HG02642 (cell line): ENCODE data around the gene SLC35A3.
"Not testable (repeated sequence)": the region's sequence is repeated elsewhere in the genome, so short reads cannot be mapped to it uniquely, and the experiment has no call there.

Experiments
- ATAC-seq: cut with Tn5 transposase; IDR thresholded peaks from one replicate; pipeline ENCODE4 v1.9.1; 2021; ENCODE audit warnings: mild to moderate bottlenecking; ENCODE audit not compliant: unreplicated experiment, poor library complexity

Gene SLC35A3

DNA sequence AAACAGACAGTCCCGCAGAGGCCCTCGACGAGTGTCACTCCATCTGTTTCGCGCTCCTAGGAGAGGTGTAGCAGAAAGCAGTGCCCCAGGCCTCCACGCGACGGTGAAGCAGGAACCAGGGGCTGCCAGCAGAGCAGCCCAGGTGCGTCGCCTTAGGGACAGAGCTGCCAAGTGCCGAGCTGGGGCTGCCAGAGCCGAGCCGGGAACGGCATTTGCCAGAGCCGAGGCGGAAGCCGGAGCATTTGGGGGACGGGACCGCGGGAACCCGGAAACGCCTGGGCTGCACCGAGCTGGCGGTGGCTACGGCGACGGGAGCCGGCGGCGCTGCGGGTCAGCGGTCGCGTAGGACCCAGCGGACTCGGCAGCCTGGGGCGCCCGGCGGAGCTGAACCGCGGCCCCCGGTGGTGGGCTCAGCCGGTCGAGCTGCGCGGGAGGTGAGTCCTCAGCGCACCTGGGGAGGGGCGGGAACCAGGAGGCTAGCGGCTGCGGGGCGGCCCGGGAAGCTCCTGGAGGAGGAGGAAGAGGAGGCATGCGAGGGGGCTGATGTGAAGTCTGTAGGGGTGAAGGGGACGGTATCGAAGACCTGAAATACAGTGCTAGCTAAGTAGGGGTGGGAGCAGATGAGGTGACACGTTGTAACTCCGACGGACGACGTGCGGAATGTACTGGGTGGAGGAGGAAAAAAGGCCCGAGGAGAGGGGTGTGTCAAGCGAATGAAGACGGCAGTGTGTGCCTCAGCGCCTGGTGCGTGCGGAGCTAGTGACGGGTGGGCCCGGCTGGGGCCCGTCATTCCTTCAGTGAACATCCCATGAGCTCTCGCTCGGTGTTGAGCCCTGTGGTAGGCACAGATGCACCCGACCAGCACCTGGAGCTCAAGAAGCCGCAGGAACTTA is at the start of gene SLC35A3:
Gene SLC35A3, plus strand, starts transcription at position 268 of the 893 bp plus-strand sequence. CDS start 23,559 bp downstream, outside the sequence.
- ATAC-seq, result peak; percentile 95

DNA sequence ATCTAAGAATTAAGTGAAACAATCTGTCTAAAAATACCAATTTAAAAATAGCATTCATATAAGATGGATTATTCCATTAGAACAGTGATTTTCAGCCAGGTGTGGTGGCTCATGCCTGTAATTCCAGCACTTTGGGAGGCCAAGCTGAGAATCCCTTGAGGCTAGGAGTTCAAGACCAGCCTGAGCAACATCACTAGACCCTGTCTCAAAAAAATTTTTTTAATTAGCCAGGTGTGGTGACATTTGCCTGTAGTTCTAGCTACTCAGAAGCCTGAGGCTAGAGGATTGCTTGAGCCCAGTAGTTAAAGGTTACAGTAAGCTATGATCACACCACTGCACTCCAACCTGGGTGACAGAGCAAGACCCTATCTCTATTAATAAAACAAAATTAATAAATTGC is 35.0 kb upstream of the SLC35A3 start:
- ATAC-seq, result no peak

DNA sequence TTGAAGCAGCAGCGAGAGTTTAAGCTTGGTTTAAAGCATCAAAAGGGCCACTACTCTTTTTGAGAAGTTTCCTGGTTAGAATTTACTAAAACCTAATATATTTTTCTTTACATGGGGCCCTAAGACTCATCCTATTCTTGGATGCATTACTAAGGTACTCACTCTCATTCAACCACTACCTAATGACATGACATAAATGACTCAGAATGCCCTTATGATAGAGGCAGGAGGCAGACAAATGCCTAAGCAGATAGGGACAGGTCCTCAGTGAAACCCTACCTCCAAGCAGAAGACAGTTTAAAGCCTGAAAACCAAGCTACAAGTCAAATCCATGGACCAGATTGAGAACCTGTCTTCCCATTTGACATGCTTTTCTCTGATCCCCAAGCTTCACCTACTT is 34.3 kb upstream of the SLC35A3 start:
- no peak for ATAC-seq

DNA sequence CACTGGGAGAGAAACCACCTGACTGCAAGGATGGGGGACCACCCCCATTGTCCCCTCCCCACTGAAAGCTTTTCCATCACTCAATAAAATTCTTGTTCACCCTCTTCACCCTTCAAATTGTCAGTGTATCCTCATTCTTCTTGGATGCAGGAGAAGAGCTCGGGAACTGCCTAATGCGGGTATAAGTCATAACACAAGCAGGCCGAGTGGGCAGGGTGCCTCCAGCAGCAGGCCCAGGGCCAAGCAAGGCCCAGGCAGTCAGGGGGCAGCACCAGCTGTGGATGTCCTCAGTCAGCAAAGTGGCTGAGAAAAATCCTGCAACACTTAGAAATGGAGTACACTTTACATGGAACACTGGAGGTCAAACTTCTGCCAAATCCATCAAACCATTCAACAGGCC is 33.7 kb upstream of the SLC35A3 start:
- no peak for ATAC-seq

DNA sequence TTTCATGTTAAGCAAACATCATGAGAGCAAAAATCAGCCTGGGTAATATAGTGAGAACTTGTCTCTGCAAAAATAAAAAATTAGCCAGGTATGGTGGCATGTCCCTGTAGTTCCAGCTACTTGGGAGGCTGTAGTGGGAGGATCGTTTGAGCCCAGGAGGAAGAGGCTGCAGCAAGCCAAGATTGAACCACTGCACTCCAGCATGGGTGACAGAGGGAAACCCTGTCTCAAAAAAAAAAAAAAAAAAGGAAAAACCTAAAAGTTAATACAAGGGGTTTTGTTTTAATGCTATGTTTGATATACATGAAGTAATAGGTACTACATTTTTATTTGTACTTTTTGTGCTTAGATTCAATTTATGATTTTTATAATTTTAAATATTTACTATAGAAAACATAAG is 27.1 kb upstream of the SLC35A3 start:
- ATAC-seq, result no peak

DNA sequence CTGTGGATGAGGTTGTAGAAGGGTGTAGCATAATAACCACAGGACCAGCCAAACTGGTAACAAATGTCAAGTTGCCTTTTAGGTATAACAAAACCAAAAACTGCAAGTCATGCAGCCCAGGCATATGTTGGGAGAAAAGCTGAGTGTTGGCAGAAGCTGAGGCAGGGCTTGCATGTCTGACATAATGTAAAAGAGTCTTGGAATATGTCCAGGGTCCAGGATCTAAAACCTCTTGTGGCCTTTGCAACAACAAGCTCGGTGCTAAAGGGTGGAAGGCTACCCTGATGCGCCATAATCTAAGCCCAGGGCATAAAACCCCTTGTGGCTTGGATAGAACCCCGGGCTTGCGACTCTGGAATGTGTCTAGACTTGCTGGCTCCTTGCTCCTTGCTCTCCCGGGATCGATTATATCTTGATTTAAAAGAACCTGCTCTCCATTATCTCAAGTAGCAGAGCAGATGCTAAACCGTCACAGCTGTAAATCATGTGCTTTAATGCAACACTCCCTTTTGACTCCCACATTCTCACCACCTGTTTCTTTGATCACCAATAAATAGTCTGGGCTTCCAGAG is 26.5 kb upstream of the SLC35A3 start:
- ATAC-seq, result no peak

DNA sequence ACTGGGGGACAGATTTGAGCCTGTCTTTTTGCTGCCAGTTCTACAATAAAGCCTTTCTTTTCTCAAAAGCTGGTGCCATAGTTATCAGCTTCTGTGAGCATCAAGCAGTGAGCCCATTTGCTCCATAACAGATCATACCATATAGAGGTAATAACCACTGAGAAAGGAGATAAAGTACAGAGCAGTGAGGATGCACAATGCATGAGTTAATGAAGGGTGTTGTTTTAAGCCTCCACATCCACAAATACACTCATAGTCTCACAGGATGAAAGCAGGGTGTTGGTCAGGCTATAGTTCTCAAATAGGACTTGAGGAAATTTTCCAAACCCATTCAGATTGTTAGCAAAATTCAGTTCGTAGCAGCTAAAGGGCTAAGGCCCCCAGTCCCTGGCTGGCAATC is 25.6 kb upstream of the SLC35A3 start:
- ATAC-seq, result no peak

DNA sequence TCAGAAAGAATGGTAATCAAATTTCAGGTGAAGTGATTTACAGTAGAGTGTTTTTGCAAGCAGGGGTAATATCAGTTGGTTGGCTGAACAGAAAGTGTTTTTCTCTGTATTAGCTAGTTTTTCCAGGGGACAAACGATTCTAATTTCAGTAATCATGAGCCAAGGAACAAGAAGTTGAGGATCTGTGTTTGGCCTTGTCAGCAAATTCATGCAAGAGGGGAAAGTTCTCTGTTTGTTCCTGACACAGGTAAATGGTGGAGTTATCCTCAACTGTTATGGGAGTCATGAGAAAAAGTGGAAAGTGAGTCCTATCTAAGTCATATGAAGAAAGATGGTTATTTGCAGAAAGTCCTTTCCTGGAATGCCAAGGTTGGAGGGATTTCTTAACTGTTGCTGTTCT is 24.6 kb upstream of the SLC35A3 start:
- ATAC-seq, result no peak

DNA sequence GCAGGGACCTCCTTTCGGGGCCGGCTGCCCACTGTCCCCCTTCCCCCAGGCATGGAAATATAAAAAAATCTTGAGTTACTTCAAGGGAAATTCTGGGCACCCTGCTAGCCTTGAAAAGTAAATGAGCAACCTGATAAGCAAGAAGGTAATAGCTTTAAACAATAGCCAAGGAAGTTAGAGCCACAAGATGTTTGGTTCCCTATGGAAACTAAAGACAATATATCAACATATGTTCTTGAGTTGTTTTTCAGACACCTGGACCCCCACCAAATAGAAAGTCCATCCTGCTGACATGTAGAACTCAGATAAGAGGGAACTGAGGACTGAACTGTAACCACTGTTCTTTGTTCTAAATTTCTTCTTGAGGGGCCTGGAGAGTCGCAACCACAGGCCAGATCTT is 19.3 kb upstream of the SLC35A3 start:
- ATAC-seq, result no peak

DNA sequence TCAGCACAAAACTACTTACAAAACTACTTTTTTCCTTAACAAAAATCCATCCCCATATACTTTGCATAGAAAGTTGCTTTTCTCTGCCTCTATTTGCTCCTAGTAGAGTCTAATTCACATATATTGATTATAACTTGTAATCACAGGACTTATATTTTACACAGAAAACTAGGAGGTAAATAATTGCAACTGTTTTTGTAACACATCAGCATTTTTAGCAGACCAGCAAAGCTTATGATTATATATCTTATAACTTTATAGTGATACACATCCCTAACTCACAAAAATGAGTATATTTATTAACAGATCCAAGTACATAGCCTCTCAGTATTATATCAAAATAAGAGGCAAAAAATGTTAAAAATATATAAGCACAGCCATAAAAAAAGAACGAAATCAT is 17.3 kb upstream of the SLC35A3 start:
- no peak for ATAC-seq

DNA sequence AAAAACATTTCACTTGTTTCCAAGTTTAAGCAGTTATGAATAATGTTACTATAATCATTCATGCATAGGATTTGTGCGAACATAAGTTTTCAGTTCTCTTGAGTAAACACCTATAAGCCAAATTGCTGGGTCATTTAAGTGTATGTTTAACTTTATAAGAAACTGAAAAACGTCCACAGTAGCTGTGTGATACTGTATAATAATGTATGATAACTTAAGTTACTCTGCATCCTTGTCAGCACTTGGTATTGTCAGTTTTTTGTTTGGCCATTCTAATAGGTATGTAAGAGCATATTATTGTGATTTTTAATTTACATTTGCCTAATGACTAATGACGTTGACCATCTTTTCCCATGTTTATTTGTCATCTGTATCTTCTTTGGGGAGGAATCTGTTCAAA is 14.4 kb upstream of the SLC35A3 start:
- no peak for ATAC-seq

DNA sequence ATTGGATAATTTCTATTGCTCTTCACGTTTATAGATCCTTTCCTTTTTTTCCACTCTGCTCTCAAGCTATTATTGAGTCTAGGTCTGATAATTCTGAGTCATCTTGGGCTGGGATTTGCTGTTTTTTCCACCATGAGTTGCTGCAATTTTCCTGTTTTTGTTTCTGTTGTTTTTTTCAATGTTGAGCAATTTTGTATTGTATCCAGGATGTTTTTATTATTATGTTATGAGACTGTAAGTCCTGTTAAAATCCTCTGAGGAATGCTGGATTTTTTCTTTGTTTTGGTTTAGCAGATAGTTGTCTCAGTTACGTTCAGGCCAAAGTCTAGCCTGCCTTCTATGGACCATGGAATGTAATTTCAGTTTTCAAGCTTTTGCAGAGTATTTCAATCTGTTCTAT is 13.0 kb upstream of the SLC35A3 start:
- ATAC-seq, result no peak

DNA sequence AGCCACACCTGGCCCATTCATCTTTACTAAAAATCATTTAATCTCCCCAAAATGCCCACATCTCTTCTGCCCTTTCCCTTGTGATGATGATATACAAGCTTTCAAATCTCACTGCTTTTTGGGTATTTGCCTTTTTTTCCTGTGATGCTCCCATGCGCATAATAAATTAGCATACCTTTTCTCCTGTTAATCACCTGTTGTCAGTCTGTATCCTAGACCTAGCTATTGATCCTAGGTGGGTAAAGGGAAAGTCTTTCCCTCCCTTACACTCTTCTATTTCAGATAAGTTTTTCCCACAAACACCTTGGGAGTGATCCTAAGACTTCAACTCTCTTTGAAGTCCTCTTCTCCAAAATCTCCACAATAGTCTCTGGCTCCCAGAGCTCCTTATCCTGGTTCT is 12.0 kb upstream of the SLC35A3 start:
- no peak for ATAC-seq

DNA sequence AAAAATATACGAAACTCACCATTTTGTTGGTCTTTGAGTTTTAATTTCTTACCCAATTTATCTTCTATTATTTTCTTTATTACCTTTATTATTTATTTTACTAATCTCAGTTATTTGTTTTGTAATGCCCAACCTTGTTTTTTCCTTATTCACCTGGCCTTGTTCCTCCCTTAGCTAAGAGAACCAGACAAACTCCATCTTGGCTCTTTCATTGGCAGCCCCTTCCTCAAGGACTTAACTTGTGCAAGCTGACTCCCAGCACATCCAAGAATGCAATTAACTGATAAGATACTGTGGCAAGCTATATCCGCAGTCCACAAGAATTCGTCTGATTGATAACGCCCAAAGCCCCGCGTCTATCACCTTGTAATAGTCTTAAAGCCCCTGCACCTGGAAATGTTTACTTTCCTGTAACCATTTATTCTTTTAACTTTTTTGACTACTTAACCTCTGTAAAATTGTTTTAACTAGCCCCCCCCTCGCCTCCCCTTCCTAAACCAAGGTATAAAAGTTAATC is 10.5 kb upstream of the SLC35A3 start:
- not testable (repeated sequence) for ATAC-seq

DNA sequence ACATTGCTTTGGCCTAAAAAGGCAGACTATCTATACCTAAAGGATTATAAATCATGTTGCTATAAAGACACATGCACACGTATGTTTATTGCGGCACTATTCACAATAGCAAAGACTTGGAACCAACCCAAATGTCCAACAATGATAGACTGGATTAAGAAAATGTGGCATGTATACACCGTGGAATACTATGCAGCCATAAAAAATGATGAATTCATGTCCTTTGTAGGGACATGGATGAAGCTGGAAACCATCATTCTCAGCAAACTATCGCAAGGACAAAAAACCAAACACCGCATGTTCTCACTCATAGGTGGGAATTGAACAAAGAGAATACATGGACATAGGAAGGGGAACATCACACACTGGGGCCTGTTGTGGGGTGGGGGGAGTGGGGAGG is 9.5 kb upstream of the SLC35A3 start:
- not testable (repeated sequence) for ATAC-seq

DNA sequence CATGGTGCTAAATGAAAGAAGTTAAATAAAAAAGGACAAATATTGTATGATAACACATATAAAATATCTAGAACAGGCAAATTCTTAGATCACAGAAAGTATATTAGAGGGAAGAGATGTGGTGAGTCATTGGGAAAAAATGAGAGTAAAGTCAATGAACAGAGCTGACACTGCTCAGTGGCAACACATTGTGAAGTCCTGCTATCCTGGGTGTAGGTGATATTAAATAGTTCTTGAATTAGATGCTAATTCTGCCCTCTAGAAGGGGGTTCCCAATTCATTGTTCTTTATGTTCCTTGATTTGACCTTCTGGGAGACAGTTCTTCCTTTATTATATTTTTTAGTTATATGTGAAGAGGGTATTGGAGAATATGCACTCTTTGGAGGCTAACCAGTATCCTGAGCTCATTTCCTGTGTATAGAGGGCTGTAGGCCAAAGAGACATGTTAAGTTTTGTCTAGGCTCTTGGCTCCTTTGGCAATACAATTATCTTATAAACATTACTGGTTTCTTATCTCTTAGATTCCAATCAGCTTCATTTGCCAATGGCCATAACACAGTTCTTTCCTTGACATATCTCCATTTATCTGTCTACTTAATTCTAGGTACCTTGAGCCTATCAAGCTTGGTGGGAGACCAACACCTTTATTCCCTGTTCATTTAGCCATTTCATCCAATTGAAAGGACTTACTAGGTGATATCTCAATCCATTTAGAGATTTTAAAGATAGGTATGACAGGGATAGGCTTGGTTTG is 6.6 kb upstream of the SLC35A3 start:
- no peak for ATAC-seq

DNA sequence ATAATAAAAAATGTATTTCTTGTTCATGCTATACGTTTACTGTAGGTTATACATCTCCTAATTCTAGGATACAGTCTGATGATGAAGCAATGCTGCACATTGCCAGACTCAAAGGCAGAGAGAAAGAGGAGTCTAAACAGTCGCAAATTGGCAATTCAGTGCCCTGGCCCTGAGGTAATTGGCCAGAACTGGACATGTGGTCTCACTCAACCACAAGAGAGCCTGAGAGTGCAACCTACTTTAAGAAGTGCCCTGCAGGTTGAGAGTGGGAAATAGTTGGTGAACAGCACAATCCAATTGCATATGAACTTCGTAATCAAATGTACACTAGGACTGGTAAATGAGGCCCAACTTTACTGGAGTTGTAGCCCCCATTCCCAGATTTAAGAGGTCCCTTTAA is 5.0 kb upstream of the SLC35A3 start:
- ATAC-seq, result no peak

DNA sequence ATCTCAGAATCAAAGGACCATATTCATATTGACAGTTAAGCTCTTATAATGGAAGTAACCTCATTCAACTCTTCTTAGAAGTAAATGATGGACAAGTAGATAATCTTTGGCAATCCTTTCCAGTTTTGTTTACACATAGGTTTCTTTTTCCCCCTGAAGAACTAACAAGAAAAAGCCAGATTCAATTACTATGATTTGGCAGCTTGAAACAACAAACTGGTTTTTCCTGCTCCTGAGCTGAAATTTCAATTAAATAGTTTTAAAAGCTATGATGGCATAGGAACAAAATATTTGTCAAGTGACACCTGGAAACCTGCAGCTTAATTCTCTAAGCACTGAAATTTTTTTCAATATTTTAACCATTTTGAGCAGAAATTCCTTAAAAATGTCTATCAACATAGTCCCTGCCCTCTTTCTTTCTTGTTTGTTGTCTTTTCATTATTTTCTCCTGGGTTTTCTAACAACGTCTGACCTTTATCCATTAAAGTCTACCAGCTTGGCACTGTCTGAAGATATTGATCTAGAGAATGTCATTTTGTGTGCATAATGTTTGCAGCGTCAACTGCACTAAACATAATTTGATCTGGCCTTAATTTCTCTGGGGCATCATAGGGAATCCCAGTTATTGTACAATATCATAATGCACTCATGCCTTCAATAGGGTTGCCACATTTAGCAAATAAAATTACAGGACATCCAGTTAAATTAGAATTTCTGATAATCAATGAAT is 4.0 kb upstream of the SLC35A3 start:
- no peak for ATAC-seq

DNA sequence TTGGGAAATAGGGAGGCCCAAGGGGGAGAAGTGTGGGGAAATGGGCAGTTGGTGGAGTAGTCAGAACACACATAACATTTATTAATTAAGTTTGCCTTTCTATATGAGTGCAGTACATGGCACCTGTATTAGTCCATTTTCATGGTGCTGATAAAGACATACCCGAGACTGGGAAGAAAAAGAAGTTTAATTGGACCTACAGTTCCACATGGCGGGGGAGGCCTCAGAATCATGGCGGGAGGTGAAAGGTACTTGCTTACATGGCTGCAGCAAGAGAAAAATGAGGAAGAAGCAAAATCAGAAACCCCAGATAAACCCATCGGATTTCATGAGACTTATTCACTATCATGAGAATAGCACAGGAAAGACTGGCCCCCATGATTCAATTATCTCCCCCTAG is 1.6 kb upstream of the SLC35A3 start:
- no peak for ATAC-seq

DNA sequence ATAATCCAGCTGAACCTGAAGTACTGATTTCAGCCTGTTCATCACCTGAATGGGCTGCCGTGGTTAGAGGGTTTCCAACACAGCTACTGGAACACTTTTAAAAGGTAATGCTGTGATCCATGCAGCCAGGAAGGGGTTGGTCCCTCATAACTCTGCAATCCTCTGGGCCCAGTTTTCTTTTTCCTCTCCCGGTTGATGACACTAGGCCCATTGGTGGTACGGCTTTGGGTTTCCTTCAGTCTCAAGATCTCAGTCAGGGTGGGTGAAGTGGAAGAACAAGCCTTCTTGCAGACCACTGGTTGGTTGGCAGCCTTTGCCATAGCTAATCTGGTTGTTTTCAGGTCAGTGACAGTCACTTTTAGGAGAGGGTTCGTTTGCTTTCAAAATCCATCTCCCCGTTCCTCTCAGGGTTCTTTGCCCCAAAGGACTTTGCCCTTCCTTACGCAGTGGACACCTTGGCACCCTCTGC is 502 bp upstream of the SLC35A3 start:
- peak; percentile 10 for ATAC-seq
